ENCODE measurements around the gene PDSS2.

Gene PDSS2

DNA sequence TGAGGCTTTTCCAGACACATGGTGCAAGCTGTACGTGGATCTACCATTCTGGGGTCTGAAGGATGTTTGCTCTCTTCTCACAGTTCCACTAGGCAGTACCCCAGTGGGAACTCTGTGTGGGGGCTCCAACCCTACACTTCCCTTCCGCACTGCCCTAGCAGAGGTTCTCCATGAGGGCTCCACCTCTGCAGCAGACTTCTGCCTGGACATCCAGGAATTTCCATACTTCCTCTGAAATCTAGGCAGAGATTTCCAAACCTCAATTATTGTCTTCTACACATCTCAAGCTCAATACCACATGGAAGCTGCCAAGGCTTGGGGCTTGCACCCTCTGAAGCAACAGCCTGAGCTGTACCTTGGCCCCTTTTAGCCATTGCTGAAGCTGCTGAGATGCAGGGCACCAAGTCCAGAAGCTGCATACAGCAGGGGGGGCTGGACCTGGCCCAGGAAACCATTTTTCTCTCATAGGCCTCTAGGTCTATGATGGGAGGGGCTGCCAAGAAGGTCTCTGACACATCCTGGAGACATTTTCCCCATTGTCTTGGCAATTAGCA, 11.6 kb downstream of the PDSS2 start:
- H3K9me2 ChIP-seq (replicated peaks; ENCODE audit: control insufficient read depth, low read length), result no peaks in the 10 kb centered on the region
- no peaks in the 10 kb centered on the region for H4K20me1 ChIP-seq (ENCODE audit: control insufficient read depth, insufficient read depth, low read depth, low read length)
- H3F3A ChIP-seq (ENCODE audit: control insufficient read depth, insufficient read depth), result no peaks in the 10 kb centered on the region
- H3K27me3 ChIP-seq (ENCODE audit: control insufficient read depth, low read length), result no peaks in the 10 kb centered on the region
- H3K27ac ChIP-seq (ENCODE audit: low read depth, low read length), result no peak overlapping the region
- no peak overlapping the region for H3K4me3 ChIP-seq (ENCODE audit: low read length)
- H3K4me1 ChIP-seq (ENCODE audit: control insufficient read depth, low read length), result peaks cover 4% of the 10 kb centered on the region; the same call in 1 of the 2 replicates
- H3K79me2 ChIP-seq (ENCODE audit: control insufficient read depth, low read length), result peaks cover 11% of the 10 kb centered on the region
- peaks cover 32% of the 10 kb centered on the region for H3K9me3 ChIP-seq (ENCODE audit: control insufficient read depth, insufficient read depth, low read length)
- TF ChIP-seq EZH2phosphoT487 (IDR thresholded peaks at IDR 0.05; ENCODE audit: borderline replicate concordance, low read length), result no peak
- TF ChIP-seq, protein P1, sequence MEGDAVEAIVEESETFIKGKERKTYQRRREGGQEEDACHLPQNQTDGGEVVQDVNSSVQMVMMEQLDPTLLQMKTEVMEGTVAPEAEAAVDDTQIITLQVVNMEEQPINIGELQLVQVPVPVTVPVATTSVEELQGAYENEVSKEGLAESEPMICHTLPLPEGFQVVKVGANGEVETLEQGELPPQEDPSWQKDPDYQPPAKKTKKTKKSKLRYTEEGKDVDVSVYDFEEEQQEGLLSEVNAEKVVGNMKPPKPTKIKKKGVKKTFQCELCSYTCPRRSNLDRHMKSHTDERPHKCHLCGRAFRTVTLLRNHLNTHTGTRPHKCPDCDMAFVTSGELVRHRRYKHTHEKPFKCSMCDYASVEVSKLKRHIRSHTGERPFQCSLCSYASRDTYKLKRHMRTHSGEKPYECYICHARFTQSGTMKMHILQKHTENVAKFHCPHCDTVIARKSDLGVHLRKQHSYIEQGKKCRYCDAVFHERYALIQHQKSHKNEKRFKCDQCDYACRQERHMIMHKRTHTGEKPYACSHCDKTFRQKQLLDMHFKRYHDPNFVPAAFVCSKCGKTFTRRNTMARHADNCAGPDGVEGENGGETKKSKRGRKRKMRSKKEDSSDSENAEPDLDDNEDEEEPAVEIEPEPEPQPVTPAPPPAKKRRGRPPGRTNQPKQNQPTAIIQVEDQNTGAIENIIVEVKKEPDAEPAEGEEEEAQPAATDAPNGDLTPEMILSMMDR (IDR thresholded peaks at IDR 0.05; ENCODE audit: low read depth, low read length, poor library complexity, severe bottlenecking), result no peak
- no peaks in the 10 kb centered on the region; the same call in 1 of the 2 replicates for H3K36me3 ChIP-seq (ENCODE audit: control insufficient read depth, low read length)
- no peak overlapping the region for H3K4me2 ChIP-seq (ENCODE audit: low read length)

DNA sequence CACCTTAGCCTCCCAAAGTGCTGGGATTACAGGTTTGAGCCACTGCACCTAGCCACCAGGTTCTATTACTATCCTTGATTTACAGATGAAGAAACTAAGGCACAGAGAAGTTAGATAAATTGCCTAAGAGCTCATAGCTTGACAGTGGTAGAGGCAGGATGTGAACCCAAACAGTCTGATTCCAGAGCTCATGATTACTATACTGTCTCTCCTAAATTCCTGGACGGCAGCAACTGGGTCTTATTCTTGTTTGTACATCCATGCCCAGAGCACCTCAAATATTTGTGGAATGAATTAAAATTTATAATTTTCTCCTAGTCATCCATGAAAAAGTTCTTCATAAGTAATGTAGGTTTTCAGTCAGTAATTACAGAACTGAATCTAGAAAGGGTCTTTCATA, 15.1 kb downstream of the PDSS2 start:
- H3F3A ChIP-seq (ENCODE audit: control insufficient read depth, insufficient read depth), result no peaks in the 10 kb centered on the region
- no peaks in the 10 kb centered on the region for H3K9me2 ChIP-seq (replicated peaks; ENCODE audit: control insufficient read depth, low read length)
- no peak overlapping the region for H3K4me2 ChIP-seq (ENCODE audit: low read length)
- no peaks in the 10 kb centered on the region for H3K27me3 ChIP-seq (ENCODE audit: control insufficient read depth, low read length)
- no peaks in the 10 kb centered on the region; the same call in 1 of the 2 replicates for H3K36me3 ChIP-seq (ENCODE audit: control insufficient read depth, low read length)
- H3K4me3 ChIP-seq (ENCODE audit: low read length), result no peak overlapping the region
- H3K9me3 ChIP-seq (ENCODE audit: control insufficient read depth, insufficient read depth, low read length), result peaks cover 24% of the 10 kb centered on the region
- H3K79me2 ChIP-seq (ENCODE audit: control insufficient read depth, low read length), result peaks cover 15% of the 10 kb centered on the region
- TF ChIP-seq, protein P1 (IDR thresholded peaks at IDR 0.05; ENCODE audit: low read depth, low read length, poor library complexity, severe bottlenecking), result no peak
- no peak overlapping the region for H3K27ac ChIP-seq (ENCODE audit: low read depth, low read length)
- no peaks in the 10 kb centered on the region for H4K20me1 ChIP-seq (ENCODE audit: control insufficient read depth, insufficient read depth, low read depth, low read length)
- no peaks in the 10 kb centered on the region for H3K4me1 ChIP-seq (ENCODE audit: control insufficient read depth, low read length)

DNA sequence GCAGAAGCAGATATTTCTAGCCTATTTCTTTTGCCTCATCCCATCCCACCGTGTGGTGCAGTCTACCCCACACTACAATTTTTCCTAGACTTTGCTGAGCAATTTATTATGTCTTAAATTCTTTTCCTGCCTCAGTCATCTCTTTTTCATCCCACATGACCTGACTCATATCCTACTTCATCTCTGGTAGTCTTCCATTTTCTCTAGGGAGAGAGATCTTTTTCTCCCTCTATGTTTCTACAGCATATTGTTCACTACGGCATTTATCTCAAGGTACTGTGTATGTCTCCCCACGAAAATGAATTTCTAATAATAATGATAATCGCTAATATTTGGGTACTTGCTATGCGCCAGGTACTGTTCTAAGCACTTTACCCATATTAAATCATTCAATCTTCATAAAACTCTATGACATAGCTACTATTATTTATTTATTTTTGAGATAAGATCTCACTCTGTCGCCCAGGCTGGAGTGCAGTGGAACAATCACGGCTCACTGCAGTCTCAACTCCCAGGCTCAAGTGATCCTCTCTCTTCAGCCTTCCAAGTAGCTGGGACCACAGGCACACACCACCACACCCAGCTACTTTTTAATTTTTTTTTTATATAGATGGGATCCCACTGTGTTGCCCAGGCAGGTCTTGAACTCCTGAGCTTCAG, 15.6 kb downstream of the PDSS2 start:
- Histone ChIP-seq H3K27ac (ENCODE audit: low read depth, low read length) (no peak overlapping the region), H3K4me1 (ENCODE audit: control insufficient read depth, low read length) (no peaks in the 10 kb centered on the region), H3K9me2 (replicated peaks; ENCODE audit: control insufficient read depth, low read length) (no peaks in the 10 kb centered on the region), H3K79me2 (ENCODE audit: control insufficient read depth, low read length) (peaks cover 15% of the 10 kb centered on the region), H3K36me3 (ENCODE audit: control insufficient read depth, low read length) (no peaks in the 10 kb centered on the region; the same call in 1 of the 2 replicates), H4K20me1 (ENCODE audit: control insufficient read depth, insufficient read depth, low read depth, low read length) (no peaks in the 10 kb centered on the region), H3K27me3 (ENCODE audit: control insufficient read depth, low read length) (no peaks in the 10 kb centered on the region), H3K4me3 (ENCODE audit: low read length) (no peak overlapping the region), H3F3A (ENCODE audit: control insufficient read depth, insufficient read depth) (no peaks in the 10 kb centered on the region), H3K9me3 (ENCODE audit: control insufficient read depth, insufficient read depth, low read length) (peaks cover 20% of the 10 kb centered on the region), H3K4me2 (ENCODE audit: low read length) (no peak overlapping the region)
- TF ChIP-seq, protein P1 (IDR thresholded peaks at IDR 0.05; ENCODE audit: low read depth, low read length, poor library complexity, severe bottlenecking), result no peak
- TF ChIP-seq EZH2phosphoT487 (IDR thresholded peaks at IDR 0.05; ENCODE audit: borderline replicate concordance, low read length), result no peak

Data from DOHH2 (cell line).